Non-pigmented ciliary epithelial cell (primary cell): ENCODE measurements around the gene SEMA3C.
A peak's percentile ranks its signal among the peaks of the same experiment; 100 is the strongest.

Experiments used
- DNase-seq: peaks from one replicate; pipeline ENCODE4 v3.0.0-alpha.2; 2010; ENCODE audit warnings: low read depth

The SEMA3C gene

GRCh38 chr7:80823057-80823456 is 95.8 kb downstream of the SEMA3C start:
- no peak for DNase-seq

- no peak for DNase-seq
Observed at GRCh38 chr7:80821771-80822319, 97.0 kb downstream of the SEMA3C start.

GRCh38 chr7:80819503-80819902 is 99.3 kb downstream of the SEMA3C start:
- no peak for DNase-seq

- no peak for DNase-seq
Observed at GRCh38 chr7:80818181-80818580, 100.7 kb downstream of the SEMA3C start.

GRCh38 chr7:80816806-80817205 is 102.0 kb downstream of the SEMA3C start:
- DNase-seq = no peak

GRCh38 chr7:80815733-80816132 is 103.1 kb downstream of the SEMA3C start:
- no peak for DNase-seq

GRCh38 chr7:80809545-80809944 is 109.3 kb downstream of the SEMA3C start:
- DNase-seq = no peak

GRCh38 chr7:80807166-80807900 is 111.5 kb downstream of the SEMA3C start:
- no peak for DNase-seq

GRCh38 chr7:80806663-80807062 is 112.2 kb downstream of the SEMA3C start:
- DNase-seq = no peak

GRCh38 chr7:80804589-80804988 is 114.3 kb downstream of the SEMA3C start:
- no peak for DNase-seq

GRCh38 chr7:80802527-80802926 is 116.3 kb downstream of the SEMA3C start:
- no peak for DNase-seq

GRCh38 chr7:80794631-80795573 is 123.9 kb downstream of the SEMA3C start:
- DNase-seq = no peak

GRCh38 chr7:80791509-80791929 is 127.3 kb downstream of the SEMA3C start:
- no peak for DNase-seq

- no peak for DNase-seq
Observed at GRCh38 chr7:80790877-80791276, 128.0 kb downstream of the SEMA3C start.

GRCh38 chr7:80787721-80788120 is 131.1 kb downstream of the SEMA3C start:
- no peak for DNase-seq

- DNase-seq = no peak
Observed at GRCh38 chr7:80785961-80786536, 132.8 kb downstream of the SEMA3C start.

- no peak for DNase-seq
Observed at GRCh38 chr7:80785276-80785675, 133.6 kb downstream of the SEMA3C start.

GRCh38 chr7:80783678-80784327 is 135.0 kb downstream of the SEMA3C start:
- peak; percentile 35 for DNase-seq

- DNase-seq = no peak
Observed at GRCh38 chr7:80783186-80783677, 135.6 kb downstream of the SEMA3C start.

GRCh38 chr7:80781561-80781979 is 137.3 kb downstream of the SEMA3C start:
- peak; percentile 59 for DNase-seq

GRCh38 chr7:80781146-80781545 is 137.7 kb downstream of the SEMA3C start:
- no peak for DNase-seq

GRCh38 chr7:80779456-80779855 is 139.4 kb downstream of the SEMA3C start:
- DNase-seq = no peak
